Cardiac ventricle fibroblast (primary cell): ENCODE data around the gene GJA4. TPM values are rescaled to one million over a fixed set of nuclear protein-coding genes. Genes with fewer than 3 reads are reported as not detected.

Experiments
- total RNA-seq: library from RNA; depleted of rRNA; stranded (reverse); fragments of >200 nt; gene quantifications from 2 replicates; pipeline ENCODE4 v1.2.3, GENCODE V29; 2015

GJA4 gene
- 1.4 and 3.1 TPM in 2 replicates for total RNA-seq

DNA sequence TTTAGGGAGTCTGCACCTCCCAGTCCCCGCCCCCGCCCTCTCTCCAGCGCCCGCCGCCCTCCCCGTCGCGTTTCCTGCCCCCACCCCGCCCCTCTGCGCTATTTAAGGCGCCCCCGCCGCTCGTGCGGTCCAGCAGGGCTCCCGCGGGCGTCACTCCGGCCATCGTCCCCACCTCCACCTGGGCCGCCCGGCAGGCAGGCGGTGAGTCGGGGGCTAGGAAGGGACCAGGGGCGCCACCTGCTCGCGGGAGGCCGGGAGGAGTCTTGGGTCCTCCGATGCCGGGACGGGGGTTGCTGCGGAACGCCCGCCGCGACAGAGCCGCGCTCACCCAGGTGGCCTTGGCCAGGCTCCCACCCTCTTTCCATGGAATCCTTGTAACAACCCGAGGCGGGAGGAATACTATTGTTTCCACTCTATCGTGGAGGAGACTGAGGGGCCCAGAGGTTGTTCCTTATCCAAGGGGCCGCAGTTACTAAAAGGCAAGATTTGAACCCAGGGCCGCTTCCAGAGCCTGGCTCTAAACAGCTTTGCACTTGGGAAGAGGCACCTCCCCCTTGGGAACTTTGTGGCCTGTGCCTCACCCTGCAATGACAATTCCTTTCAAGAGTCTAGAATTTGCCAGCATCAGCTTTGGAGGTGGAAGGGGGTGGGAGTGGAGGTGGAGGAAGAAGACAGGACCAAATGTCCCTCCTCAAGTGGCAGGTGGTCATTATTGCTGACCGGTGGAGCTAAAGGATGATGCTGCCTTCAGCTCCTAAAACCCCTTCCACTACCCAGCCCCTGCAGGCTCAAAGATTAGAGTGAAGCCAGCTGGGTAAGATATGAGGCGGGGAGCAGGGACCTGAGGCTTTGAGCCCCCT lies at the start of gene GJA4:
GJA4 (plus strand) TSS at position 132 of the 860 bp plus-strand sequence. CDS start 1,215 bp downstream, outside the sequence.

DNA sequence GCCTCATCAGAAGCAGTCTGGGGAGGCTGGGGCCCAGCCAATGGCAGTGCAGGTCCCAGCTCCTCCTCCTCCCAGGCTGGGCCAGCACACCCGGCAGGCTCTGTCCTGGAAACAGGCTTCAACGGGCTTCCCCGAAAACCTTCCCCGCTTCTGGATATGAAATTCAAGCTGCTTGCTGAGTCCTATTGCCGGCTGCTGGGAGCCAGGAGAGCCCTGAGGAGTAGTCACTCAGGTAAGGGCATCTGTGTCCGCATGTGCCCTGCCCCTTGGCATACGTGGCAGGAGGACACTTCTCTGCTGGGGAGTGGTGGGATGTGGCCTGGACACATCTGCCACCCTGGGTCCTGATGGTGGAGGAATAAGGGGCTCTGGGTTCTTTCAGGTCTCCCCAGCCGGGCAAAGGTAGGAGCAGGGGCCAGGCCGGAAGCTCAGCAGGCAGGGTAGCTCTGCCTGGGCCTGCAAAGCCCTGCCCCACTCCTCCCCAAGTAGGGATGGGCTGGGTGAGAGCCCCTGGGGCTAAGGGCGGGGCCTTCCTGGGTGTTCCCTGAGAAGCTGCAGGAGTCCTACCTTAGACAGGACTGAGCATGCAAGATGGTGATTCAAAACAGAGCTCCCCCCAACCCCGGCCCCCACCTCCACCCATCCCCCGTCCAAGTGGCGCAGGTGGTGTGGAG lies 37.7 kb upstream of the GJA4 start, which contains the start of gene GJB5:
GJB5 (plus strand) TSS at position 84 of the 674 bp plus-strand sequence. CDS start 2,284 bp downstream, outside the sequence.

DNA sequence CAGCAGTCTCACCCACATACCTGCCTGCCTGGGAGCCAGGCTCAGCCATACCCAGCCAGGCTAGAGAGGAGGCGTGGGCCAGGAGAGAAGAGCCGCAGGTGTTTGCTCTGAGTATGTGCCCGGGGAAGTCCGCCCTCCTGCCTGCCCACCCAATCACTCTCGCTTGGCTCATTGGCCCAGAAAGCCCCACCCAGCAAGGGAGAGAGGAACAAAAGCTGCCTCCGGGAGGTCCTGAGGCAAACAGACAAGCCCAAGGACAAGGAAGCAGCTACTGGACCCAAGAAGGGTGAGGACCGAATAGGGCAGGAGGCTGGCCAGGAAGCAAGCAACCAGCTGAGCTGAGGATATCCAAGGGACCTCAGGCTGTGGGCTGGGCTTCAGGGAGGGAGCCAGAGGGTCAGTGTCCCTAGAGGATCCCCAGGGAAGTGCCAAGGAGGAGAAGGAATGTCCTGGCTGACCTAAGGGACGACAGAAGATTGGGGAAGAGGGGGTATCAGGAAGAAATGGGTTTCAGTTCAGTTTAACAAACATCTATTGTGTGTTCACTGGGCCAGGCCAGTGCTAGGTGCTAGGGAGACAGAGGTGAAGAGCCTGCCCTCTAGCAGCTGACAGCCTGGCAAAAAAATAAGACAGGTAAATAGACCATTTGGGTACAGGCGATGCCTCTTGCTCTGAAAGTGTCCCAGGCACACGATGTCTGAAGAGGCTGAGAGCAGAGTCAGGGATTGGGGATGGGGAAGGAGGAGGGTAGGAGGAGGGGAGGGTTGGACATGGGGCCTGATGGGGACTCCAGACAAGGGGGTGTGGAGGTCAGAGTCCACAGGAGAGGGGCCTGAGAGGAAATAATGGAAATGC lies 33.1 kb upstream of the GJA4 start, which contains the start of gene GJB4:
GJB4 (plus strand) TSS at position 238 of the 855 bp plus-strand sequence. CDS start 1,515 bp downstream, outside the sequence.

DNA sequence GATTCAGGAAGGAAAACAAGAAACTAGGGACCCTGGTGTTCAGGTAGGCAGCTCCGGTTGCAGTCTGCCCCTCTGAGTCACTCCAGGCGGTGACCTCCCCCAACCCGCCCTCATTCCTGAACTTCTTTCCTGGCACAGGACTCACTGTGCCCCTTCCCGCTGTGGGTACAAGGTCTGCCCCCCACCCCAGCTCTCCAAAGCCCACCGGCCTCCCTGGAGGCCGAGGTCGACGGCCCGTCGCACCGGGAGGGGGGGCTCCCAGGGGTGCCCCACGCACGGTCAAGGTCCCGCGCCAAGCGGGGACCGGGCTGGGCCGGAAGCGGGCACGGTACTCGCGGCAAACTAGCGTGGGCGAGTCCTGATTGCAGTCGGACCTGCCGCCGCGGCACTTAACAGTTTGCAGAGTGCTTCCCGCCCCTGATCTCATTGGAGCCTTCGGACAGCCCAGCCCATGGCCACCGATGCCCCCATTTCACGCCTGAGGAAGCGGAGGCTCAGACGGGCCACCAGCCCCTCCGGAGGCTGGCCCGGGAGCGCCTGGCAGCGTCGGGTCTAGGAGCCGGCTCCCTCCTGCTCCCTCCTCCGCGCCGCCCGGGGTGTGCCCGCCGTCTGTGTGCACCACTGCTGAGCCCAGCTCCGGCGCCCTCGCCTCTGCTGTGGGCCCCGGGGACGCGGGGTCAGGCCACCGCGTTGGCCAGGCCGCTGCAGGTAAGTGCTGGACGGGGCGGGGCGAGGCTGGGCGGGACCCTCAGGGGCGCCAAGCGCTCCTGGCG lies 11.5 kb upstream of the GJA4 start, which contains the start of gene GJB3:
GJB3 (plus strand) TSS at position 144 of the 773 bp plus-strand sequence. CDS start 3,549 bp downstream, outside the sequence.

Other genes starting within 250 kb of the GJA4 start
- not detected in 2 replicates for gene GJB5, start 38.0 kb upstream of the GJA4 start, total RNA-seq
- gene GJB4, start 33.3 kb upstream of the GJA4 start, total RNA-seq, result not detected in 2 replicates
- not detected in 2 replicates for gene GJB3, start 11.8 kb upstream of the GJA4 start, total RNA-seq
- gene SMIM12, start 66.8 kb downstream of the GJA4 start, total RNA-seq, result 25.4 and 40.6 TPM in 2 replicates
- gene DLGAP3, start 136.7 kb downstream of the GJA4 start, total RNA-seq, result 0.12 TPM in 1 of 2 replicates, not detected in the other
- gene TMEM35B, start 192.3 kb downstream of the GJA4 start, total RNA-seq, result 61.8 and 63.0 TPM in 2 replicates
- gene ZMYM6, start 238.9 kb downstream of the GJA4 start, total RNA-seq, result 10.4 and 10.7 TPM in 2 replicates